ENCODE results near the gene CFAP141.

DNA sequence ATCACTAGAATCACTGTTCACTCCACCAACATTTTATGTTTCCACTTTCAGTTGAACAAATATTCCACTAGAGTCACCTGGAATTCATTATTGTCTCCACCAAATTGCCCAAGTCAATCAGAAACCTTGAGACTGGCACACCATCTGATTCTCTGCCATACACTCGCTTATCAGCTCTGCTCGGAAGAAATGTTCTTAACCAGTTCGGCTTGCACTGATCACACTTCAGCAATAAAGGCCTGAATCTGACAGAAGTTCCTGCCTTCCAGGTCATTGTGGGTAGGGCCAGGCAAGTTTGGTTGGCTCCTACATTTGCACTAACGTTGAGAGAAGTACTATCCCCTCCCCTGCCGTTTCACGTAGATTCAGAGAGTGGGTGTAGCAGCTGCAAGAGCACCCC, 24.2 kb downstream of the CFAP141 start:
- TF ChIP-seq, protein P1, sequence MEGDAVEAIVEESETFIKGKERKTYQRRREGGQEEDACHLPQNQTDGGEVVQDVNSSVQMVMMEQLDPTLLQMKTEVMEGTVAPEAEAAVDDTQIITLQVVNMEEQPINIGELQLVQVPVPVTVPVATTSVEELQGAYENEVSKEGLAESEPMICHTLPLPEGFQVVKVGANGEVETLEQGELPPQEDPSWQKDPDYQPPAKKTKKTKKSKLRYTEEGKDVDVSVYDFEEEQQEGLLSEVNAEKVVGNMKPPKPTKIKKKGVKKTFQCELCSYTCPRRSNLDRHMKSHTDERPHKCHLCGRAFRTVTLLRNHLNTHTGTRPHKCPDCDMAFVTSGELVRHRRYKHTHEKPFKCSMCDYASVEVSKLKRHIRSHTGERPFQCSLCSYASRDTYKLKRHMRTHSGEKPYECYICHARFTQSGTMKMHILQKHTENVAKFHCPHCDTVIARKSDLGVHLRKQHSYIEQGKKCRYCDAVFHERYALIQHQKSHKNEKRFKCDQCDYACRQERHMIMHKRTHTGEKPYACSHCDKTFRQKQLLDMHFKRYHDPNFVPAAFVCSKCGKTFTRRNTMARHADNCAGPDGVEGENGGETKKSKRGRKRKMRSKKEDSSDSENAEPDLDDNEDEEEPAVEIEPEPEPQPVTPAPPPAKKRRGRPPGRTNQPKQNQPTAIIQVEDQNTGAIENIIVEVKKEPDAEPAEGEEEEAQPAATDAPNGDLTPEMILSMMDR (IDR thresholded peaks at IDR 0.05), result no peak
- TF ChIP-seq ATF1 (CRISPR knock-in tag; IDR thresholded peaks at IDR 0.05) (no peak), CBFB (CRISPR knock-in tag; IDR thresholded peaks at IDR 0.05; ENCODE audit: low read depth) (no peak), RELA (CRISPR knock-in tag; IDR thresholded peaks at IDR 0.05; ENCODE audit: borderline replicate concordance) (no peak), FOXK1 (CRISPR knock-in tag; IDR thresholded peaks at IDR 0.05) (no peak), ZNF263 (CRISPR knock-in tag; IDR thresholded peaks at IDR 0.05; ENCODE audit: low read depth) (no peak)
- TF ChIP-seq, protein P2, sequence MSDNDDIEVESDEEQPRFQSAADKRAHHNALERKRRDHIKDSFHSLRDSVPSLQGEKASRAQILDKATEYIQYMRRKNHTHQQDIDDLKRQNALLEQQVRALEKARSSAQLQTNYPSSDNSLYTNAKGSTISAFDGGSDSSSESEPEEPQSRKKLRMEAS (CRISPR knock-in tag; IDR thresholded peaks at IDR 0.05), result no peak
- TF ChIP-seq, protein P3, sequence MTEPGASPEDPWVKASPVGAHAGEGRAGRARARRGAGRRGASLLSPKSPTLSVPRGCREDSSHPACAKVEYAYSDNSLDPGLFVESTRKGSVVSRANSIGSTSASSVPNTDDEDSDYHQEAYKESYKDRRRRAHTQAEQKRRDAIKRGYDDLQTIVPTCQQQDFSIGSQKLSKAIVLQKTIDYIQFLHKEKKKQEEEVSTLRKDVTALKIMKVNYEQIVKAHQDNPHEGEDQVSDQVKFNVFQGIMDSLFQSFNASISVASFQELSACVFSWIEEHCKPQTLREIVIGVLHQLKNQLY (CRISPR knock-in tag; IDR thresholded peaks at IDR 0.05), result no peak; the same call in 1 of the 2 replicates
- TF ChIP-seq, protein P4, sequence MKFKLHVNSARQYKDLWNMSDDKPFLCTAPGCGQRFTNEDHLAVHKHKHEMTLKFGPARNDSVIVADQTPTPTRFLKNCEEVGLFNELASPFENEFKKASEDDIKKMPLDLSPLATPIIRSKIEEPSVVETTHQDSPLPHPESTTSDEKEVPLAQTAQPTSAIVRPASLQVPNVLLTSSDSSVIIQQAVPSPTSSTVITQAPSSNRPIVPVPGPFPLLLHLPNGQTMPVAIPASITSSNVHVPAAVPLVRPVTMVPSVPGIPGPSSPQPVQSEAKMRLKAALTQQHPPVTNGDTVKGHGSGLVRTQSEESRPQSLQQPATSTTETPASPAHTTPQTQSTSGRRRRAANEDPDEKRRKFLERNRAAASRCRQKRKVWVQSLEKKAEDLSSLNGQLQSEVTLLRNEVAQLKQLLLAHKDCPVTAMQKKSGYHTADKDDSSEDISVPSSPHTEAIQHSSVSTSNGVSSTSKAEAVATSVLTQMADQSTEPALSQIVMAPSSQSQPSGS (CRISPR knock-in tag; IDR thresholded peaks at IDR 0.05; ENCODE audit: borderline replicate concordance, low read depth), result no peak
- TF ChIP-seq, protein P5, sequence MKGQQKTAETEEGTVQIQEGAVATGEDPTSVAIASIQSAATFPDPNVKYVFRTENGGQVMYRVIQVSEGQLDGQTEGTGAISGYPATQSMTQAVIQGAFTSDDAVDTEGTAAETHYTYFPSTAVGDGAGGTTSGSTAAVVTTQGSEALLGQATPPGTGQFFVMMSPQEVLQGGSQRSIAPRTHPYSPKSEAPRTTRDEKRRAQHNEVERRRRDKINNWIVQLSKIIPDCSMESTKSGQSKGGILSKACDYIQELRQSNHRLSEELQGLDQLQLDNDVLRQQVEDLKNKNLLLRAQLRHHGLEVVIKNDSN (CRISPR knock-in tag; IDR thresholded peaks at IDR 0.05), result no peak

Measured in WTC11 (cell line).